ENCODE measurements around the gene ZCWPW1. TPM values are rescaled to one million over a fixed set of nuclear protein-coding genes. Genes with fewer than 3 reads are reported as not detected.
"Not testable (repeated sequence)": the region's sequence is repeated elsewhere in the genome, so short reads cannot be mapped to it uniquely, and the experiment has no call there.

Gene ZCWPW1
- polyA plus RNA-seq, 3 donors, result 3.5 to 9.6 (median 5.5) TPM

DNA sequence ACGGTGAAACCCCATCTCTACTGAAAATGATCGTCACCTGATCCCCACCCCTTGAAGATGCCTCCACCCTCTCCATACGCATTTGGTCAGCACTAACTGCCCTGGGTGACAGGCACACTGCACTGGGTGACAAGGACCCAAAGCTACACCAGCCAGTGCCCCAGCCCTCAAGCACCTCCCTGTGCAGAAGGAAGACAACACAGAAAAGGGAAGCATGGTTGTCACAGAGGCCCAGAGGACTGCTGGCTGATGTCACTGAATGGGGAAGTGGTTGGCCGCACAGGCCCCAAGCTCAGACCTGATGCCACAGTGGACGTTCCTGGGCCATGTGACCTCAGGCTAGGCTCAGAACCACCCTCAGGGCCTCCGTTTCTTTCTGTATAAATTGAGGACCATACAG is 59.4 kb downstream of the ZCWPW1 start:
- WGBS, 3 donors, result 46 to 71% (median 49%) methylated on average over 6 of the region's 6 CpGs
- H3K27ac ChIP-seq (ENCODE audit: low read depth, low read length), result peak overlapping the region; percentile 57

- H3K27ac ChIP-seq (ENCODE audit: low read depth, low read length), result peak overlapping the region; percentile 58
- 74 to 92% (median 76%) methylated on average over 12 of the region's 12 CpGs for WGBS, 3 donors
These were observed 60.6 kb downstream of the ZCWPW1 start for GRCh38 chr7:100367676-100368613.

- WGBS, 3 donors, result 91 to 96% (median 96%) methylated on average over 8 of the region's 8 CpGs
These were observed 61.3 kb downstream of the ZCWPW1 start for GRCh38 chr7:100367251-100367620.

GRCh38 chr7:100366411-100367250 is 61.9 kb downstream of the ZCWPW1 start:
- no peak overlapping the region for H3K27ac ChIP-seq (ENCODE audit: low read depth, low read length)
- 83 to 88% (median 87%) methylated on average over 16 of the region's 16 CpGs for WGBS, 3 donors

More at GRCh38 chr7:100367251-100367620, 61.3 kb downstream of the ZCWPW1 start:
- H3K27ac ChIP-seq (ENCODE audit: low read depth, low read length), result no peak overlapping the region

- WGBS, 3 donors, result 94 to 99% (median 94%) methylated on average over 7 of the region's 7 CpGs
These were observed 62.5 kb downstream of the ZCWPW1 start for GRCh38 chr7:100365998-100366367.

DNA sequence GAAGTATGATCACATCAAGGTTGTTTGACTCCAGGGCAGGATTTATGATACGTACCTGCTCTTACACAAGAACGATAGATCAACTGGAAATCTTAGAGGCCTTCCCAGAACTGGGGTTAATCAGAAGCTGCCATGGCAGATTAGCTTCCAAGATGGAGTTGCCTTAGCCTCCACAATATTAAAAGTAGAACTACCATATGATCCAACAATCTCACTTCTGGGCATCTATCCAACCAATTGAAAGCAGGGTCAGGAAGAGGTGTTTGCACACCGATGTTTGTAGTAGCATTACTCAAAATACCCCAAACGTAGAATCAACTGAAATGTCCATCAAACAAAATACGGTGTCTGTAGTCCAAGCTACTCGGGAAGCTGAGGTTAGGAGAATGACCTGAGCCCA is 64.0 kb downstream of the ZCWPW1 start:
- H3K27ac ChIP-seq (ENCODE audit: low read depth, low read length), result no peak overlapping the region
- WGBS, 3 donors, result 77 to 86% (median 85%) methylated on average over 6 of the region's 6 CpGs

More at GRCh38 chr7:100365998-100366367, 62.5 kb downstream of the ZCWPW1 start:
- H3K27ac ChIP-seq (ENCODE audit: low read depth, low read length), result not testable (repeated sequence)

DNA sequence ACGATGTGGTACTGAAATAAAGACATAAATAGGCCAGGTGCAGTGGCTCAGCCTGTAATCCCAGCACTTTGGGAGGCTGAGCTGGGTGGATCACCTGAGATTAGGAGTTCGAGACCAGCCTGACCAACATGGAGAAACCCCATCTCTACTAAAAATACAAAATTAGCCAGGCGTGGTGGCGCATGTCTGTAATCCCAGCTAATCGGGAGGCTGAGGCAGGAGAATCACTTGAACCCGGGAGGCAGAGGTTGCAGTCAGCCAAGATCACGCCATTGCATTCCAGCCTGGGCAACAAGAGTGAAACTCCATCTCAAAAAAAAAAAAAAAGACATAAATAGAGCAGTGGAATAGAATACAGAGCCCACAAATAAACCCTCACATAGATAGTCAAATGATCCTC is 64.7 kb downstream of the ZCWPW1 start:
- 96 to 97% (median 97%) methylated on average over 7 of the region's 7 CpGs for WGBS, 3 donors
- H3K27ac ChIP-seq (ENCODE audit: low read depth, low read length), result not testable (repeated sequence)

- H3K27ac ChIP-seq (ENCODE audit: low read depth, low read length), result no peak overlapping the region
These were observed 65.4 kb downstream of the ZCWPW1 start for GRCh38 chr7:100363098-100363497.

DNA sequence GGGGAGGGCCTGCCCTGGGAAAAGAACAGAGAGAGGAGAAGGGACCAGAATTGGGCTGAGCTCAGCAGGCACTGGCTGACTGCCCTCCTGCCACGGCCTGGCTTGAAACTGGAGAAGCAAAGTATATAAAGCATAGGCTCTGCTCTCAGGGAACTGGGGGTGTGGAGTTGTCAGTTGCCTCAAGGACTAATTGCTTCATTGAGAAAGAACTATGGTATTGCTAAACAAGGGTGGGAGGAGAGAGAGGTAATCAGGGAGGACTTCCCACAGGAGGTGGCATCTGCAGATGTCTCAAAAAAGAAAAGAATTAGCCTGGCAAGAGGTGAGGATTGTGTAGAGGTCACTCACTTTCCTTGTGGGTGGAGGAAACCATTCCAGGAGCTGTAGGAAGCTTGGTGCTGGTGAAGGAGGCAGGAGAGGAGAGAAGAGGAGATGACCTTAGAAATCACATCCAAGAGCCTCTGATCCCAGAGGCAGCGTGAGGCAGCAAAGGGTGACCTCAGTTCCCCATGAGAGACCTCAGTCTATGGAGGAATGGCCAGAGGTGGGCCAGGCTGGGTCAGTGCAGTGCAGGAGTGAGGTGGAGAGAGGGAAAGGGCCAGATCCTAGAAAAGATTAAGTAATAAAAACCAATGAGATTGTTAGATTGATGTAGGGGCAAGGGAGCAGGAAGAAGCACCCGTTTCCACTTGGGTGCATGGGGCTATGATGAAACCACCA is 68.2 kb downstream of the ZCWPW1 start:
- 56 to 88% (median 73%) methylated on average over 3 of the region's 3 CpGs for WGBS, 3 donors
- no peak overlapping the region for H3K27ac ChIP-seq (ENCODE audit: low read depth, low read length)

GRCh38 chr7:100358857-100359212 is 69.7 kb downstream of the ZCWPW1 start:
- H3K27ac ChIP-seq (ENCODE audit: low read depth, low read length), result no peak overlapping the region
- whole genome bisulfite sequencing, 3 donors, result 93 to 97% (median 95%) methylated on average over 8 of the region's 8 CpGs

- 74 to 90% (median 78%) methylated on average over 11 of the region's 11 CpGs for WGBS, 3 donors
- H3K27ac ChIP-seq (ENCODE audit: low read depth, low read length), result no peak within 1 kb of the TSS
These were observed 70.3 kb downstream of the ZCWPW1 start, which contains the start of gene PILRB for GRCh38 chr7:100358027-100358856. Gene PILRB (plus strand): TSS chr7:100358117. CDS start chr7:100358303, 186 bp downstream.

GRCh38 chr7:100357131-100357561 is 71.4 kb downstream of the ZCWPW1 start:
- no peak overlapping the region for H3K27ac ChIP-seq (ENCODE audit: low read depth, low read length)
- WGBS, 3 donors, result 91 to 92% (median 91%) methylated on average over 5 to 6 of the region's 6 CpGs

DNA sequence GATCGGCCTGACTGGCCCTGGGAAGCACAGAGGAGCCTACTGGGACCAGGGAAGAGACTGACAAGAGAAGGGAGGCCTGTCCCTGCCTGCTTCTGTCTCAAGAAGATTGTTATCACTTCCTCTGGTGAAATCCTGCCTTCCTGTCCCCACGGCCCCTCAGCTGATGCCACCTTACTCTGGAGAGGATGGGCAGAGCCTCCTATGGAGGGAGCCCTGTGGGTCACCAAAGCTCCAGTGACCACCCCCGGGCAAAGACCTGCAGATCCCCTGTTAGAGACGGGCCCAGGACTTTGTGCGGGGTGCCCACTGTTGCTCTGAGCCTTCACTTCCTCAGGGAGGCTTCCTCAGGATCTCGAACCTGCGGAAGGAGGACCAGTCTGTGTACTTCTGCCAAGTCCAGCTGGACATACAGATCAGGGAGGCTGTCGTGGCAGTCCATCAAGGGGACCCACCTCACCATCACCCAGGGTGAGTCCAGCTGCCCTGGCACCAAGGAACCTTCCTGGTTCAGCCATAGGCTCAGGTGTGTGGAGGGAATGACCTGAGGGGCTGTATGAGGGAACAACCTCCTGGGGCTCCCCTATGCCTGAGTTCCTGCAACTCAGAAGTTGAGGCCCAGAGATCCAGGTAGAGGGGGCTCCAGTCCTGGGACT is 72.0 kb downstream of the ZCWPW1 start:
- no peak overlapping the region for H3K27ac ChIP-seq (ENCODE audit: low read depth, low read length)
- 67 to 90% (median 71%) methylated on average over 8 of the region's 8 CpGs for WGBS, 3 donors

GRCh38 chr7:100353685-100354330 is 74.7 kb downstream of the ZCWPW1 start:
- WGBS, 3 donors, result 78 to 89% (median 86%) methylated on average over 6 of the region's 6 CpGs
- H3K27ac ChIP-seq (ENCODE audit: low read depth, low read length), result no peak overlapping the region

DNA sequence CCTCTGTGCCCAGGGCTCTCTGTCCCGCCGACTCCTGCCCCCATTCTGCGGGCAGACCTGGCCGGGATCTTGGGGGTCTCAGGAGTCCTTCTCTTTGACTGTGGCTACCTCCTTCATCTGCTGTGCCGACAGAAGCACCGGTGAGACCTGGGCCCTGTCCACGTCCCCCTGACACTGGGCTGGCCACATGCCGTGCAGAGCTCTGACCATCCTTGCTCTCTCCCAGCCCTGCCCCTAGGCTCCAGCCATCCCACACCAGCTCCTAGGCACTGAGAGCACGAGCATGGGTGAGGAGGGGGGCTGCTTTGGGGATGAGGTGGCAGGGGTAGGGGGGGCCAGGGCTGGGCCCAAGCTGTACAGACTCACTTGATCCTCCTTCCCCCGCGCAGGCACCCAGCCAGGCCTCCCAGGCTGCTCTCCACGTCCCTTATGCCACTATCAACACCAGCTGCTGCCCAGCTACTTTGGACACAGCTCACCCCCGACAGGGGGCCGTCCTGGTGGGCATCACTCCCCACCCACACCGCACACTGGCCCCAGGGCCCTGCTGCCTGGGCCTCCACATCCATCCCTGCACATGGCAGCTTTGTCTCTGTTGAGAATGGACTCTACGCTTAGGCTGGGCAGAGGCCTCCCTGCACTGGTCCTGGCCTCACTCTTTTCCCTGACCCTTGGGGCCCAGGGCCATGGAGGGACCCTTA is 75.4 kb downstream of the ZCWPW1 start:
- no peak overlapping the region for H3K27ac ChIP-seq (ENCODE audit: low read depth, low read length)
- WGBS, 3 donors, result 91 to 93% (median 92%) methylated on average over 12 to 16 of the region's 16 CpGs

GRCh38 chr7:100352230-100352781 is 76.2 kb downstream of the ZCWPW1 start:
- 82 to 90% (median 89%) methylated on average over 18 of the region's 18 CpGs for WGBS, 3 donors
- not testable (repeated sequence) for H3K27ac ChIP-seq (ENCODE audit: low read depth, low read length)
